Lung microvascular endothelial cell (primary cell): Measurements from ENCODE around the gene RPL26. TPM values are rescaled to one million over a fixed set of nuclear protein-coding genes. Genes with fewer than 3 reads are reported as not detected.

Experiments
- total RNA-seq: library from RNA; depleted of rRNA; stranded (reverse); fragments of >200 nt; gene quantifications from 2 replicates; pipeline ENCODE4 v1.2.1, GENCODE V29; 2014

RPL26 gene
- total RNA-seq, 1 donor from 2014 or later: 3,358 TPM

Other genes starting within 250 kb of the RPL26 start
- gene PER1, start 230.8 kb downstream of the RPL26 start, total RNA-seq: 5.2 and 10.7 TPM in 2 replicates
- gene VAMP2, start 220.2 kb downstream of the RPL26 start, total RNA-seq: 2.8 and 4.6 TPM in 2 replicates
- gene TMEM107, start 206.8 kb downstream of the RPL26 start, total RNA-seq: 21.2 and 21.6 TPM in 2 replicates
- gene BORCS6, start 193.0 kb downstream of the RPL26 start, total RNA-seq: 7.8 and 8.9 TPM in 2 replicates
- gene AURKB, start 172.6 kb downstream of the RPL26 start, total RNA-seq: 4.4 and 16.6 TPM in 2 replicates
- 3.5 and 7.1 TPM in 2 replicates for gene CTC1, start 135.1 kb downstream of the RPL26 start, total RNA-seq
- 12.7 and 15.0 TPM in 2 replicates for gene PFAS, start 133.9 kb downstream of the RPL26 start, total RNA-seq
- gene RANGRF, start 94.5 kb downstream of the RPL26 start, total RNA-seq: 9.2 and 9.7 TPM in 2 replicates
- gene SLC25A35, start 87.8 kb downstream of the RPL26 start, total RNA-seq: 0.22 and 0.40 TPM in 2 replicates
- gene ARHGEF15, start 73.0 kb downstream of the RPL26 start, total RNA-seq: 6.7 and 8.1 TPM in 2 replicates
- not detected in 2 replicates for gene ODF4, start 43.4 kb downstream of the RPL26 start, total RNA-seq
- under 0.01 TPM in 1 of 2 replicates, not detected in the other for gene RNF222, start 14.6 kb upstream of the RPL26 start, total RNA-seq
- 24.2 and 42.9 TPM in 2 replicates for gene NDEL1, start 52.7 kb upstream of the RPL26 start, total RNA-seq
- 245 and 287 TPM in 2 replicates for gene MYH10, start 247.5 kb upstream of the RPL26 start, total RNA-seq